HG02970 (cell line): Measurements from ENCODE around the gene ANGPTL4.
"Not testable (repeated sequence)": the region's sequence is repeated elsewhere in the genome, so short reads cannot be mapped to it uniquely, and the experiment has no call there.

Experiments
- ATAC-seq: cut with Tn5 transposase; IDR thresholded peaks from one replicate; pipeline ENCODE4 v1.9.1; 2021; ENCODE audit warnings: mild to moderate bottlenecking, moderate library complexity, moderate number of reproducible peaks; ENCODE audit not compliant: unreplicated experiment, low FRiP score

Gene ANGPTL4

GRCh38 chr19:8358948-8359347, 5.0 kb upstream of the ANGPTL4 start:
- ATAC-seq = no peak

DNA sequence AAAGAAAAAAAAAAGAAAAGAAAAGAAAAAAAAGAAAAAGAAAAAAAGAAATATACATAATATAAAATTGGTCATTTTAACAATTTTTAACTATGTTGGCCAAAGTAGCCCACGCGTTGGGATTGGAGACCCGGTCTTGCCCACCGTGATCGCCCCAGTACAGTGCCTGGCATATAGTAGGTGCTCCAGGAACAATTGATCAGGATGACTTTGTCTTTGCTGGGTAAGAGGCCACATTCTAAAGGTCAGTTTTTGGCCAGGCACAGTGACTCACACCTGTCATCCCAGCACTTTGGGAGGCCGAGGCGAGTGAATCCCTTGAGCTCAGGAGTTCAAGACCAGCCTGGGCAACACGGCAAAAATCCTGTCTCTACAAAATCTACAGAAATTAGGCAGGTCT, 3.8 kb upstream of the ANGPTL4 start:
- ATAC-seq = no peak

GRCh38 chr19:8361921-8362793, 1.8 kb upstream of the ANGPTL4 start:
- no peak for ATAC-seq

DNA sequence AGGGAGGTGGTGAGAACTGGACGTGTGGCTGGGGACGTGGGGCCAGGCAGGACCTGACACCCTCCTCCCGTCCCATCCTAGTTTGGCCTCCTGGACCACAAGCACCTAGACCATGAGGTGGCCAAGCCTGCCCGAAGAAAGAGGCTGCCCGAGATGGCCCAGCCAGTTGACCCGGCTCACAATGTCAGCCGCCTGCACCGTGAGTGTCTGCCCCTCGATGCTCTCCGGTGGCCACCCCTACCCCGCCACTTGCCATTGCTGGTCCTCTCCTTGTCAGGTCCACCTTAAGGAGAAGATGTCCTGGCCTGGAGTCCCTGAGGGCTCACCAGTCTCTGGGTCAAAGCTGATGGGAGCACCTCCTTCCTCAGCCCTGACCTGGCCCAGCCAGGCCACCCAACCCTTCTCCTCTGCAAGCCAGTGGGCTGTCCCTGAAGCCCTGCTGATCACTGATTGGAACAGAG, 2.2 kb downstream of the ANGPTL4 start:
- ATAC-seq = no peak

DNA sequence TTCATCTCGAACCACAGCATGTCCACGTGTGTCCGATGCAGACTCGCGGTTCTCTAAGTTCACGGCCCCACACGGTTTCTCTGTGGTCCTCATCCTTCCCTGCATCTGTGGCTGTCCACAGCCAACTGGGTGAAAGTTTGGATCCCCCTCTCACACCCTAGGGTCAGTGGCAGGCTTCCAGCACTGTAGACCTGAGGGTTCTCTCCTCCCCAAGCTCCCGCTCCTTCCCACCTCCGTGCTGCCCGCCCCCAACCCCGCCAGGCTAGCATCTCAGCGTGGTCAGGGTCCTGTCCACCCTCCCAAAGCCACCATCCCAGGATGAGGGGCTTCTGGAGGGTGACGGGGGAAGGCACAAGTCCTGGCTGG, 3.0 kb downstream of the ANGPTL4 start:
- ATAC-seq = no peak

DNA sequence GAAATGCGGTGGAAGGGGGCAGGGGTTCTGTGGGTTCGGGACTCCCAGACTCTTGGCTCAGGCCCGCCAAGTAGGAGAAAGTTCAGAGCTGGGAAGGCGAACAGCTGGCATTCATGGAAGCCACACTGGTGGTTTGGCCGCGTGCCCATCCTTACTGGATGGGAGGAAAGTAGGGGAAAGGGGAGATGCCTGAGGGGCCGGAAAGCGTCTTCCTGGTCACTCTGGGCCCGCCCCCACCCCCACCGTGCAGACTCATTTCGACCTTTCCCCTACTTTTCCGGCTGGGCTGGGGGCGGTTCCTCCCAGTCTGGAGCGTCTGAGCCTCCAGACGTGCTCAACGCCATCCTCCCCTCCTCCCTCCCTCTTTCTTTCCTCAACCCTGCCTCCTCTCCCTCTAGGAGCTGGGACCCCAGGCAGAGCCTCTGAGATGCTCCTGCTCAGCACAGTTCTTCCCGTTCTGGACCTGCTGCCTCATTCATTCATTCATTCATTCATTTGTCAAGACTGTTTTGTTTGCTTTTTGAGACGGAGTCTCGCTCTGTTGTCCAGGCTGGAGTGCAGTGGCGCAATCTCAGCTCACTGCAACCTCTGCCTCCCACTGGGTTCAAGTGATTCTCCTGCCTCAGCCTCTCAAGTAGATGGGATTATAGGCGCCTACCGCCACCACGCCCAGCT, 3.5 kb downstream of the ANGPTL4 start:
- ATAC-seq = no peak

GRCh38 chr19:8370176-8371010, 6.4 kb downstream of the ANGPTL4 start:
- no peak for ATAC-seq

GRCh38 chr19:8371011-8371804, 7.3 kb downstream of the ANGPTL4 start:
- ATAC-seq = no peak

DNA sequence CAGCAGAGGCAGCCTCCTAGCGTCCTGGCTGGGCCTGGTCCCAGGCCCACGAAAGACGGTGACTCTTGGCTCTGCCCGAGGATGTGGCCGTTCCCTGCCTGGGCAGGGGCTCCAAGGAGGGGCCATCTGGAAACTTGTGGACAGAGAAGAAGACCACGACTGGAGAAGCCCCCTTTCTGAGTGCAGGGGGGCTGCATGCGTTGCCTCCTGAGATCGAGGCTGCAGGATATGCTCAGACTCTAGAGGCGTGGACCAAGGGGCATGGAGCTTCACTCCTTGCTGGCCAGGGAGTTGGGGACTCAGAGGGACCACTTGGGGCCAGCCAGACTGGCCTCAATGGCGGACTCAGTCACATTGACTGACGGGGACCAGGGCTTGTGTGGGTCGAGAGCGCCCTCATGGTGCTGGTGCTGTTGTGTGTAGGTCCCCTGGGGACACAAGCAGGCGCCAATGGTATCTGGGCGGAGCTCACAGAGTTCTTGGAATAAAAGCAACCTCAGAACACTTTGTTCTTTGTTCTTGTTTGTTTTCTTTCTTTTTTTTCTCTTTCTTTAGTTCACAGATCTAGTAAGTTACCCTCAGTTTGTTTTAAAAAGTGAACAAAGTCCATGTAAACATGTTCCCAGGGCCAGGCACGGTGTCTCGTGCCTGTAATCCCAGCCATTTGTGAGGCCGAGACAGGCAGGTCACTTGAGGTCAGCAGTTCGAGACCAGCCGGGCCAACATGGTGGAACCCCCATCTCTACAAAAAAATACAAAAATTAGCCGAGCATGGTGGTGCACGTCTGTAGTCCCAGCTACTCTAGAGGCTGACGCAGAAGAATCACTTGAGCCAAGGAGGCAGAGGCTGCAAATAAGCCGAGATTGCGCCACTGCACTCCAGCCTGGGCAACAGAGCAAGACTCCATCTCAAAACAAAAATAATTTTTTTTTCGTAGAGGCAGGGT, 10.2 kb downstream of the ANGPTL4 start:
- no peak for ATAC-seq

DNA sequence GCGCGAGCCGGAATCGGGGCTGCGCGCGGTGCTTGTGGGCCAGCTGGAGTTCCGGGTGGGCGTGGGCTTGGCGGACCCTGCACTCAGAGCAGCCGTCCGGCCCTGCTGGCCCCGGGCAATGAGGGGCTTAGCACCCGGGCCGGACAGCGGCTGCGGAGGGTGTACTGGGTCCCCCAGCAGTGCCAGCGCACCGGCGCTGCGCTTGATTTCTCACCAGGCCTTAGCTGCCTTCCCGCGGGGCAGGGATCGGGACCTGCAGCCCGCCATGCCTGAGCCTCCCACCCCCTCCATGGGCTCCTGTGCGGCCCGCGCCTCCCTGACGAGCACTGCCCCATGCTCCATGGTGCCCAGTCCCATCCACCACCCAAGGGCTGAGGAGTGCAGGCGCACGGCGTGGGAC, 11.8 kb downstream of the ANGPTL4 start:
- not testable (repeated sequence) for ATAC-seq

DNA sequence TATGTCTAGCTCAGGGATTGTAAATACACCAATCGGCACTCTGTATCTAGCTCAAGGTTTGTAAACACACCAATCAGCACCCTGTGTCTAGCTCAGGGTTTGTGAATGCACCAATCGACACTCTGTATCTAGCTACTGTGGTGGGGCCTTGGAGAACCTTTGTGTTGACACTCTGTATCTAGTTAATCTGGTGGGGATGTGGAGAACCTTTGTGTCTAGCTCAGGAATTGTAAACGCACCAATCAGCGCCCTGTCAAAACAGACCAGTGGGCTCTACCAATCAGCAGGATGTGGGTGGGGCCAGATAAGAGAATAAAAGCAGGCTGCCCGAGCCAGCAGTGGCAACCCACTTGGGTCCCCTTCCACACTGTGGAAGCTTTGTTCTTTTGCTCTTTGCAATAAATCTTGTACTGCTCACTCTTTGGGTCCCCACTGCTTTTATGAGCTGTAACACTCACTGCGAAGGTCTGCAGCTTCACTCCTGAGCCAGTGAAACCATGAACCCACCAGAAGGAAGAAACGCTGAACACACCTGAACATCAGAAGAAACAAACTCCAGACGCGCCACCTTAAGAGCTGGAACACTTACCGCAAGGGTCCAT, 12.5 kb downstream of the ANGPTL4 start:
- ATAC-seq = not testable (repeated sequence)

- ATAC-seq = no peak
Observed at GRCh38 chr19:8377598-8377997, 13.6 kb downstream of the ANGPTL4 start.

GRCh38 chr19:8379156-8379891, 15.4 kb downstream of the ANGPTL4 start:
- not testable (repeated sequence) for ATAC-seq

- ATAC-seq = not testable (repeated sequence)
Observed at GRCh38 chr19:8384569-8384968, 20.6 kb downstream of the ANGPTL4 start.

DNA sequence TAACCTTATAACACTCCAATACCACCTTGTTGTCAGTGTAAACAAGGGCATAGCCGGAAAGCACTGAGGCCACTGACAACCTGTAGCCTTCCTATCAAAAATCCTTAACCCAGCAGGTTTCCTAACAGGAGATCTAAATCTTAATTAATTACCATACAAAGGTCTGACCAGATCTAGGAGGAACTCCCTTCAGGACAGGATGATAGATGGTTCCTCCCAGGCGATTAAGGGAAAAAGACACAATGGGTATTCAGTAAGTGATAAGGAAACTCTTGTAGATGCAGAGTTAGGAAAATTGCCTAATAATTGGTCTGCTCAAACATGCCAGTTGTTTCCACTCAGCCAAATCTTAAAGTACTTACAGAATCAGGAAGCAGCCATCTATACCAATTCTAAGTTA, 21.1 kb downstream of the ANGPTL4 start:
- not testable (repeated sequence) for ATAC-seq

- ATAC-seq = not testable (repeated sequence)
Observed at GRCh38 chr19:8385566-8385965, 21.6 kb downstream of the ANGPTL4 start.

GRCh38 chr19:8386419-8386818, 22.5 kb downstream of the ANGPTL4 start:
- ATAC-seq = not testable (repeated sequence)

DNA sequence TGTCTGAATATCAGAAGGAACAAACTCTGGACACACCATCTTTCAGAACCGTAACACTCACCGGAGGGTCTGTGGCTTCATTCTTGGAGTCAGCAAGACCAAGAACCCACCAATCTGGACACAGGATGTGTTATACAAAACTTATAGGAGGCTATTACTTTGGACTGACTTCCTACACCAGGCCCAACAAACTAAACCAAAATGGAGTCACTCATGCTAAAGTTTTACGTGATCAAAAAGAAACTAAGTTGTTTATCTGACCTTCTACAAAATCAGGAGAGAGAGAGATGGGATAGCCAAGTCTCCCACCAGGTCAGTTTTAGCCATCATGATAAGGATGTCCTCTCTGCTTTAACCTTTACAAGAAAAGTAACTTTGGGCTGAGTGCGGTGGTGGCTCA, 23.0 kb downstream of the ANGPTL4 start:
- no peak for ATAC-seq
